ENCODE data around the gene COL4A4.

The COL4A4 gene

DNA sequence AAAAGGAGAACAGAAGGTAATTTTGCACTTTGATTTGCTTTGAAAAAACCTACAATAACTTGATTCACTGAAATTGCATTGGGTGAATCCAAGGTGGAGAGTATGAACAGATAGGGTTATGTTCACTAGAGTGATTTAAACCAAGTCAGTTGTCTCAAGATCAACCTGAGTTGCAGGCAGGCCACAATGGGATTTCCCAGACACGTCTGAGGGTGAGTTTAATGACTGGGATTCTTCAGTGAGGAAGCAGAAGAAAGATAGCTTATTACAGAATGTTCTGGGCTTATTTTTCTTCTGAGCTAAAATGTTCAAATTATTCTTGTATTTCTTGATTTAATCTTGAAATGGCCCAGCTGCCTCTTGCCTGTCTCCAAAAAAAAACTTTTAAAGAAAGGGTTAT, 20.1 kb downstream of the COL4A4 start:
- Histone ChIP-seq H3K27ac (ENCODE audit: low read depth, low read length, severe bottlenecking) (no peak overlapping the region), H3K9me3 (ENCODE audit: control insufficient read depth, low read length) (peaks cover 4% of the 10 kb centered on the region), H3K4me3 (ENCODE audit: extremely low read depth, insufficient read depth, low read length, poor library complexity, severe bottlenecking) (no peak overlapping the region), H3K36me3 (ENCODE audit: control insufficient read depth, insufficient read depth, low read length) (no peaks in the 10 kb centered on the region), H3K4me1 (ENCODE audit: control insufficient read depth, insufficient read depth, low read length, poor library complexity, severe bottlenecking) (no peaks in the 10 kb centered on the region)
- 83 to 88% methylated on average over 1 of the region's 1 CpG for WGBS, 2 experiments (ENCODE audit: insufficient coverage in 2 of 2)

GRCh38 chr2:227141301-227141700, 22.7 kb downstream of the COL4A4 start:
- no peak overlapping the region for H3K27ac ChIP-seq (ENCODE audit: low read depth, low read length, severe bottlenecking)
- no peak overlapping the region for H3K4me3 ChIP-seq (ENCODE audit: extremely low read depth, insufficient read depth, low read length, poor library complexity, severe bottlenecking)
- WGBS, 2 experiments (ENCODE audit: insufficient coverage in 2 of 2): no CpG with 5 or more reads among the region's 4 CpGs

GRCh38 chr2:227134591-227134990, 29.4 kb downstream of the COL4A4 start:
- 83 to 100% methylated on average over 1 to 3 of the region's 5 CpGs for WGBS, 2 experiments (ENCODE audit: insufficient coverage in 2 of 2)
- H3K4me1 ChIP-seq (ENCODE audit: control insufficient read depth, insufficient read depth, low read length, poor library complexity, severe bottlenecking): peaks cover 4% of the 10 kb centered on the region
- H3K27ac ChIP-seq (ENCODE audit: low read depth, low read length, severe bottlenecking): no peak overlapping the region
- H3K36me3 ChIP-seq (ENCODE audit: control insufficient read depth, insufficient read depth, low read length): no peaks in the 10 kb centered on the region
- H3K9me3 ChIP-seq (ENCODE audit: control insufficient read depth, low read length): no peaks in the 10 kb centered on the region
- no peak overlapping the region for H3K4me3 ChIP-seq (ENCODE audit: extremely low read depth, insufficient read depth, low read length, poor library complexity, severe bottlenecking)

More at GRCh38 chr2:227141301-227141700, 22.7 kb downstream of the COL4A4 start:
- Histone ChIP-seq H3K36me3 (ENCODE audit: control insufficient read depth, insufficient read depth, low read length) (no peaks in the 10 kb centered on the region), H3K4me1 (ENCODE audit: control insufficient read depth, insufficient read depth, low read length, poor library complexity, severe bottlenecking) (no peaks in the 10 kb centered on the region), H3K9me3 (ENCODE audit: control insufficient read depth, low read length) (no peaks in the 10 kb centered on the region)

DNA sequence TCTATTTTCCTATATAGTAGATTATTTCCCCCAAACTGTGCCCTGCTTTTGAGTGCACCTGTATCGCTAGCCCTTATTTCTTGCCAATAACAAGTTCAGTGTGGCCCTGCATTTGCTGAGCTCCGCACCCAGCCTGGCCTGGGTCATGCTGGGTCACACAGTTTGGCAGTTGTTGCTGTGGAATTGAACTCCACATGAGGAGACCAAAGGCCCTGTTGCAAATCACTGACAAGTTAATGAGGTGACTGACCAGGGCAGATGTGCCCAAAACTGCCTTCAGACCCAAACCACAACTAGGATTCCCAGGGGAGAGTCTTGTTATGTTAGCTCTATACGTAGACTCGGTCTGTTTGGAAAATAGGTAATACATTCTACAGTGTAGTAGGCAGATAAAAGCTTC, 31.0 kb downstream of the COL4A4 start:
- Histone ChIP-seq H3K4me3 (ENCODE audit: extremely low read depth, insufficient read depth, low read length, poor library complexity, severe bottlenecking) (no peak overlapping the region), H3K9me3 (ENCODE audit: control insufficient read depth, low read length) (no peaks in the 10 kb centered on the region), H3K4me1 (ENCODE audit: control insufficient read depth, insufficient read depth, low read length, poor library complexity, severe bottlenecking) (peaks cover 4% of the 10 kb centered on the region), H3K36me3 (ENCODE audit: control insufficient read depth, insufficient read depth, low read length) (no peaks in the 10 kb centered on the region), H3K27ac (ENCODE audit: low read depth, low read length, severe bottlenecking) (no peak overlapping the region)
- WGBS, 2 experiments (ENCODE audit: insufficient coverage in 2 of 2): 88% methylated on average over 4 of the region's 4 CpGs; no CpG with 5 or more reads in 1 of the 2 experiments

GRCh38 chr2:227130636-227131035, 33.4 kb downstream of the COL4A4 start:
- Histone ChIP-seq H3K36me3 (ENCODE audit: control insufficient read depth, insufficient read depth, low read length) (no peaks in the 10 kb centered on the region), H3K4me1 (ENCODE audit: control insufficient read depth, insufficient read depth, low read length, poor library complexity, severe bottlenecking) (peaks cover 4% of the 10 kb centered on the region), H3K27ac (ENCODE audit: low read depth, low read length, severe bottlenecking) (no peak overlapping the region), H3K4me3 (ENCODE audit: extremely low read depth, insufficient read depth, low read length, poor library complexity, severe bottlenecking) (no peak overlapping the region), H3K9me3 (ENCODE audit: control insufficient read depth, low read length) (no peaks in the 10 kb centered on the region)
- WGBS, 2 experiments (ENCODE audit: insufficient coverage in 2 of 2): 81 to 87% methylated on average over 3 to 8 of the region's 8 CpGs

GRCh38 chr2:227127201-227127600, 36.8 kb downstream of the COL4A4 start:
- Histone ChIP-seq H3K36me3 (ENCODE audit: control insufficient read depth, insufficient read depth, low read length) (no peaks in the 10 kb centered on the region), H3K27ac (ENCODE audit: low read depth, low read length, severe bottlenecking) (no peak overlapping the region), H3K4me3 (ENCODE audit: extremely low read depth, insufficient read depth, low read length, poor library complexity, severe bottlenecking) (no peak overlapping the region), H3K4me1 (ENCODE audit: control insufficient read depth, insufficient read depth, low read length, poor library complexity, severe bottlenecking) (no peaks in the 10 kb centered on the region), H3K9me3 (ENCODE audit: control insufficient read depth, low read length) (no peaks in the 10 kb centered on the region)
- WGBS, 2 experiments (ENCODE audit: insufficient coverage in 2 of 2): 51 to 58% methylated on average over 4 to 5 of the region's 8 CpGs

- H3K36me3 ChIP-seq (ENCODE audit: control insufficient read depth, insufficient read depth, low read length): no peaks in the 10 kb centered on the region
- 64 to 80% methylated on average over 3 to 4 of the region's 5 CpGs for WGBS, 2 experiments (ENCODE audit: insufficient coverage in 2 of 2)
- no peak overlapping the region for H3K27ac ChIP-seq (ENCODE audit: low read depth, low read length, severe bottlenecking)
- no peak overlapping the region for H3K4me3 ChIP-seq (ENCODE audit: extremely low read depth, insufficient read depth, low read length, poor library complexity, severe bottlenecking)
- H3K9me3 ChIP-seq (ENCODE audit: control insufficient read depth, low read length): no peaks in the 10 kb centered on the region
- no peaks in the 10 kb centered on the region for H3K4me1 ChIP-seq (ENCODE audit: control insufficient read depth, insufficient read depth, low read length, poor library complexity, severe bottlenecking)
These were observed 38.5 kb downstream of the COL4A4 start for GRCh38 chr2:227125506-227125905.

DNA sequence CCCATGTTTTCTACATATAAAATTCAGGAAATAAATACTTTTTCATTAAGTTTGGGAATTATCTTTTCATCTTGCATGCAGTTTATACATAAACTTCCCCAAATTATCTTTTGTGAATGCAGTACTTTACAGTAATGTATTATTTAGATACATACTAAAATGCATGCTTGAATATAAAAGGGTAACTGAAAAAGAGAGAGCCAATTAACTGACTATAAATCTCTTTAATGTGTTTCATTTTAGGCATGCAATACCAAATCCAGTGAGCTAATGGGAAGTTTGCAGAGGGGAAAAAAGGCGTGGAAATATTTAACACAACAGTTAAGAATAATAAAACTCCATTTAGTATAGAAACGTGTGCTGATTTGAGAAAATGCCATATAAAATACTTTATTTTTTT, 39.2 kb downstream of the COL4A4 start:
- H3K9me3 ChIP-seq (ENCODE audit: control insufficient read depth, low read length): no peaks in the 10 kb centered on the region
- no peaks in the 10 kb centered on the region for H3K4me1 ChIP-seq (ENCODE audit: control insufficient read depth, insufficient read depth, low read length, poor library complexity, severe bottlenecking)
- no peak overlapping the region for H3K4me3 ChIP-seq (ENCODE audit: extremely low read depth, insufficient read depth, low read length, poor library complexity, severe bottlenecking)
- no CpG with 5 or more reads among the region's 2 CpGs for WGBS, 2 experiments (ENCODE audit: insufficient coverage in 2 of 2)
- H3K27ac ChIP-seq (ENCODE audit: low read depth, low read length, severe bottlenecking): no peak overlapping the region
- no peaks in the 10 kb centered on the region for H3K36me3 ChIP-seq (ENCODE audit: control insufficient read depth, insufficient read depth, low read length)

- WGBS, 2 experiments (ENCODE audit: insufficient coverage in 2 of 2): 91 to 92% methylated on average over 4 of the region's 4 CpGs
- no peaks in the 10 kb centered on the region for H3K36me3 ChIP-seq (ENCODE audit: control insufficient read depth, insufficient read depth, low read length)
- H3K4me1 ChIP-seq (ENCODE audit: control insufficient read depth, insufficient read depth, low read length, poor library complexity, severe bottlenecking): no peaks in the 10 kb centered on the region
- no peaks in the 10 kb centered on the region for H3K9me3 ChIP-seq (ENCODE audit: control insufficient read depth, low read length)
- H3K4me3 ChIP-seq (ENCODE audit: extremely low read depth, insufficient read depth, low read length, poor library complexity, severe bottlenecking): no peak overlapping the region
- H3K27ac ChIP-seq (ENCODE audit: low read depth, low read length, severe bottlenecking): no peak overlapping the region
These were observed 40.3 kb downstream of the COL4A4 start for GRCh38 chr2:227123697-227124096.

GRCh38 chr2:227118353-227118752, 45.7 kb downstream of the COL4A4 start:
- Histone ChIP-seq H3K27ac (ENCODE audit: low read depth, low read length, severe bottlenecking) (peak overlapping the region; percentile 67), H3K4me1 (ENCODE audit: control insufficient read depth, insufficient read depth, low read length, poor library complexity, severe bottlenecking) (no peaks in the 10 kb centered on the region), H3K4me3 (ENCODE audit: extremely low read depth, insufficient read depth, low read length, poor library complexity, severe bottlenecking) (no peak overlapping the region), H3K36me3 (ENCODE audit: control insufficient read depth, insufficient read depth, low read length) (no peaks in the 10 kb centered on the region), H3K9me3 (ENCODE audit: control insufficient read depth, low read length) (no peaks in the 10 kb centered on the region)

DNA sequence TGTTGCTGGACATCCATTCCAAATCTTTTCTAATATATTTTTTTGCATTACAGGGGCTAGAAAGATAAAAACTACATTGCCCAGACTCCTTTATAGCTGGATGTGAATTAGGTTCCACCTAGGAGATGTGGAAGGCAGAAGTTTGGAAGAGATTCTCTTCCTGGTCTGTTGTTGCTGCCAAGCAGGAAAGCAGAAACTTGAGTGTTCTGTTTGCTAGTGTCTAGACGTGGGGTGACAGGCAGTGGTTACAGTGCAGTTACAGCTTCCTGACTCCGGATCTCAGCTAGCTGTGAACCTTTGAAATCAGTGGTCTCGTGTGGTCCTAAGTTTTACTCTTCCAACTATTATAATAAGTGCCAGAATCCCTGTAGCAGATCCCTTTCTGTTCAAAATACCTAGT, 46.2 kb downstream of the COL4A4 start:
- no peaks in the 10 kb centered on the region for H3K36me3 ChIP-seq (ENCODE audit: control insufficient read depth, insufficient read depth, low read length)
- WGBS, 2 experiments (ENCODE audit: insufficient coverage in 2 of 2): 50 to 72% methylated on average over 1 to 2 of the region's 3 CpGs

More for the DNA sequence above, 46.2 kb downstream of the COL4A4 start:
- H3K9me3 ChIP-seq (ENCODE audit: control insufficient read depth, low read length): no peaks in the 10 kb centered on the region
- H3K27ac ChIP-seq (ENCODE audit: low read depth, low read length, severe bottlenecking): peak overlapping the region; percentile 67
- H3K4me3 ChIP-seq (ENCODE audit: extremely low read depth, insufficient read depth, low read length, poor library complexity, severe bottlenecking): no peak overlapping the region
- H3K4me1 ChIP-seq (ENCODE audit: control insufficient read depth, insufficient read depth, low read length, poor library complexity, severe bottlenecking): no peaks in the 10 kb centered on the region
